Loucy (cell line): ENCODE measurements around the gene SGPP1.

Experiments
- H2AFZ ChIP-seq: fragments of 200-600 bp; sonication (generic); 2 replicates; pipeline ENCODE4 v1.6.0; 2016; ENCODE audit warnings: antibody characterized with exemption, mild to moderate bottlenecking, low read length, moderate library complexity
- H3F3A ChIP-seq: fragments of 200-600 bp; 2 replicates; pipeline ENCODE4 v1.6.0; 2016; ENCODE audit warnings: antibody characterized with exemption, low read depth, mild to moderate bottlenecking
- H3K27me3 ChIP-seq: fragments of 200-600 bp; sonication (generic); 2 replicates; pipeline ENCODE4 v1.6.1; 2014; ENCODE audit warnings: low read length, mild to moderate bottlenecking; ENCODE audit not compliant: insufficient read depth, poor library complexity, severe bottlenecking
- H3K36me3 ChIP-seq: fragments of 200-600 bp; sonication (generic); 2 replicates; pipeline ENCODE4 v1.6.1; 2016; ENCODE audit warnings: low read length; ENCODE audit not compliant: insufficient read depth
- H3K4me1 ChIP-seq: fragments of 200-600 bp; sonication (generic); 2 replicates; pipeline ENCODE4 v1.5.1; 2014; ENCODE audit warnings: low read length, mild to moderate bottlenecking; ENCODE audit not compliant: insufficient read depth, poor library complexity, severe bottlenecking
- H3K4me2 ChIP-seq: fragments of 200-600 bp; sonication (generic); 2 replicates; pipeline ENCODE4 v1.6.0; 2014; ENCODE audit warnings: antibody characterized with exemption, low read length, low read depth, mild to moderate bottlenecking; ENCODE audit not compliant: poor library complexity, severe bottlenecking
- H3K4me3 ChIP-seq: fragments of 200-600 bp; sonication (generic); 2 replicates; pipeline ENCODE4 v1.5.1; 2014; ENCODE audit warnings: low read length, mild to moderate bottlenecking, mixed read lengths; ENCODE audit not compliant: poor library complexity, severe bottlenecking
- H3K79me2 ChIP-seq: fragments of 200-600 bp; sonication (generic); 2 replicates; pipeline ENCODE4 v1.6.1; 2014; ENCODE audit warnings: low read length; ENCODE audit not compliant: insufficient read depth
- H3K9ac ChIP-seq: fragments of 200-600 bp; sonication (generic); 2 replicates; pipeline ENCODE4 v1.6.0; 2014; ENCODE audit warnings: mild to moderate bottlenecking, low read depth, low read length, moderate library complexity; ENCODE audit not compliant: poor library complexity, severe bottlenecking
- H3K9me2 ChIP-seq: fragments of 200-600 bp; sonication (generic); replicated peaks from 2 replicates; pipeline ENCODE4 v1.6.1; 2016; ENCODE audit warnings: low read depth, low read length, mixed read lengths
- H3K9me3 ChIP-seq: fragments of 200-600 bp; sonication (generic); 2 replicates; pipeline ENCODE4 v1.6.1; 2014; ENCODE audit warnings: mild to moderate bottlenecking, antibody characterized with exemption, low read length, low read depth; ENCODE audit not compliant: insufficient read depth
- H4K20me1 ChIP-seq: fragments of 200-600 bp; sonication (generic); 2 replicates; pipeline ENCODE4 v1.6.0; 2014; ENCODE audit warnings: antibody characterized with exemption, low read length, mild to moderate bottlenecking; ENCODE audit not compliant: insufficient read depth, poor library complexity, severe bottlenecking
- EZH2phosphoT487 ChIP-seq: fragments of 200-600 bp; IDR thresholded peaks from 2 replicates; pipeline ENCODE4 v1.6.1; 2018; ENCODE audit warnings: antibody characterized with exemption, mild to moderate bottlenecking, moderate library complexity, borderline replicate concordance
- TF ChIP-seq, protein P1 (sequence below): fragments of 200-600 bp; sonication (generic); conservative IDR thresholded peaks from 2 replicates; pipeline ENCODE4 v1.5.1; 2014; ENCODE audit warnings: mild to moderate bottlenecking, antibody characterized with exemption, low read length

SGPP1 gene

DNA sequence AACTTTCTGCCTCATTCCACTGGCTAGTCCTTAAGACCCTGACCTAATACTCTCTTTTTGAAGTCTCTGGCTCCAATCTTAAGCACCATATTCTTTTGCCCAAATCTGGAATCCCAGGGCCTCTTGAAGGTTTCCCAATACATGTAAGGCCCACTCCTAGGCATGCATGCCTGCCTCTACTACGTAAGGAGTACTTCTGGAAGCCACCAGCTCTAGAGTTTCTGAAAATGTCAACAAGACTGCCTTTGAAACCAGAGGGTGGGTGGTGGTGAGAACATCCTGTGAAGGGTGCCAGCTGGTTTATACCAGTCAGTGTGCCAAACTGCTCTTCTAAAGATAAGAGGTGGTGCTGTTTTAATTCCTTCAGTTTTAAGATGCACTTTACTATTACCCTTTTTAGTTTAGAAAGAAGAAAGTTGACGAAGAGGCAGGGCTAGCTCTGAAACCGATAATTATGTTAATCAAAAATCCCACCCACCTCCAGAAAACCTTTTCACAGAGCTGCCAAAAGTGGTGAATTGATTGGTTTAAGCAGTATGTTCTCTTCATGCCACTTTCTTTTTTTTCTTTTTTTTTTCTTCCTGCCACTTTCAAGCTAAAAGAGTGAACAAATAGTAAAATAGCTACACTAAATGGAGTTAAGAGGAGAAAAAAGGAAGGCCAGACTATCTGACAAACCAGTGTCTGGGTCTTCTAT, 77.5 kb downstream of the SGPP1 start:
- Histone ChIP-seq H3F3A (no peaks in the 10 kb centered on the region), H3K27me3 (no peaks in the 10 kb centered on the region), H3K4me3 (peak overlapping the region; percentile 26), H3K4me2 (peak overlapping the region; percentile 23), H4K20me1 (no peaks in the 10 kb centered on the region), H3K9me2 (no peaks in the 10 kb centered on the region), H2AFZ (no peak overlapping the region), H3K9ac (peak overlapping the region; percentile 62), H3K9me3 (no peaks in the 10 kb centered on the region), H3K4me1 (peaks cover 11% of the 10 kb centered on the region), H3K36me3 (no peaks in the 10 kb centered on the region), H3K79me2 (no peaks in the 10 kb centered on the region)
- no peak for TF ChIP-seq EZH2phosphoT487
- TF ChIP-seq, protein P1, sequence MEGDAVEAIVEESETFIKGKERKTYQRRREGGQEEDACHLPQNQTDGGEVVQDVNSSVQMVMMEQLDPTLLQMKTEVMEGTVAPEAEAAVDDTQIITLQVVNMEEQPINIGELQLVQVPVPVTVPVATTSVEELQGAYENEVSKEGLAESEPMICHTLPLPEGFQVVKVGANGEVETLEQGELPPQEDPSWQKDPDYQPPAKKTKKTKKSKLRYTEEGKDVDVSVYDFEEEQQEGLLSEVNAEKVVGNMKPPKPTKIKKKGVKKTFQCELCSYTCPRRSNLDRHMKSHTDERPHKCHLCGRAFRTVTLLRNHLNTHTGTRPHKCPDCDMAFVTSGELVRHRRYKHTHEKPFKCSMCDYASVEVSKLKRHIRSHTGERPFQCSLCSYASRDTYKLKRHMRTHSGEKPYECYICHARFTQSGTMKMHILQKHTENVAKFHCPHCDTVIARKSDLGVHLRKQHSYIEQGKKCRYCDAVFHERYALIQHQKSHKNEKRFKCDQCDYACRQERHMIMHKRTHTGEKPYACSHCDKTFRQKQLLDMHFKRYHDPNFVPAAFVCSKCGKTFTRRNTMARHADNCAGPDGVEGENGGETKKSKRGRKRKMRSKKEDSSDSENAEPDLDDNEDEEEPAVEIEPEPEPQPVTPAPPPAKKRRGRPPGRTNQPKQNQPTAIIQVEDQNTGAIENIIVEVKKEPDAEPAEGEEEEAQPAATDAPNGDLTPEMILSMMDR = no peak

GRCh38 chr14:63647696-63648410, 80.0 kb downstream of the SGPP1 start:
- no peaks in the 10 kb centered on the region for H3K27me3 ChIP-seq
- no peak overlapping the region for H3K9ac ChIP-seq
- no peaks in the 10 kb centered on the region for H3K9me3 ChIP-seq
- peaks cover 14% of the 10 kb centered on the region for H3K79me2 ChIP-seq
- H3K36me3 ChIP-seq = no peaks in the 10 kb centered on the region
- H4K20me1 ChIP-seq = no peaks in the 10 kb centered on the region
- H3K9me2 ChIP-seq = no peaks in the 10 kb centered on the region
- H2AFZ ChIP-seq = no peak overlapping the region
- no peaks in the 10 kb centered on the region for H3F3A ChIP-seq
- no peak overlapping the region for H3K4me2 ChIP-seq
- no peak for TF ChIP-seq EZH2phosphoT487
- TF ChIP-seq, protein P1 = no peak
- peaks cover 16% of the 10 kb centered on the region for H3K4me1 ChIP-seq
- no peak overlapping the region for H3K4me3 ChIP-seq

DNA sequence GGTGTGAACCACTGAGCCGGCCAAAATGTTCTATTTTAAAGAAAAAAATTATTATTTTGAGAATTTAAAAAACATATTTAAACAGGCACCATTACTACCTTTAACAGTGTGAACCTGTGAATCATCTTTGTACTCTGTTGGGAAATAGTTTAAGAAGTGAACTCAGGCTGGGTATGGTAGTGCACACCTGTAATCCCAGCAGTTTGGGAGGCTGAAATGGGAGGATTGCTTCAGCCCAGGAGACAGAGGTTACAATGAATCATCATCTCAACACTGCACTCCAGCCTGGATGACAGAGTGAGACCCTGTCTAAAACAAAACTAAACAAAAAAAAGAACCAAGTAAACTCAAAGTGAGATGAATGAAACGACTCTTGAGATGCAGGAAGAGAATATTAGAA, 83.1 kb downstream of the SGPP1 start:
- H3K4me2 ChIP-seq = no peak overlapping the region

More for the DNA sequence above, 83.1 kb downstream of the SGPP1 start:
- no peak for TF ChIP-seq EZH2phosphoT487
- TF ChIP-seq, protein P1 = no peak
- Histone ChIP-seq H3F3A (0 out of 2 replicates have a peak, but pooled peaks cover 5% of the 10 kb centered on the region), H3K9ac (no peak overlapping the region), H3K27me3 (no peaks in the 10 kb centered on the region), H3K9me2 (no peaks in the 10 kb centered on the region), H4K20me1 (peaks cover 2% of the 10 kb centered on the region), H2AFZ (no peak overlapping the region), H3K4me3 (no peak overlapping the region), H3K36me3 (no peaks in the 10 kb centered on the region), H3K9me3 (no peaks in the 10 kb centered on the region), H3K4me1 (peaks cover 17% of the 10 kb centered on the region), H3K79me2 (peaks cover 30% of the 10 kb centered on the region)
